GM20000 (cell line): Measurements from ENCODE around the gene PATL2.
"Not testable (repeated sequence)": the region's sequence is repeated elsewhere in the genome, so short reads cannot be mapped to it uniquely, and the experiment has no call there.

Experiments
- DNase-seq: peaks from one replicate; pipeline ENCODE4 v3.0.0; 2012; ENCODE audit warnings: low spot score
- TF ChIP-seq, protein P1 (sequence below): IDR thresholded peaks from 2 replicates; pipeline ENCODE4 v1.5.1; 2012; ENCODE audit warnings: mild to moderate bottlenecking, control low read depth; ENCODE audit errors: extremely low read depth, missing control alignments

The PATL2 gene

DNA sequence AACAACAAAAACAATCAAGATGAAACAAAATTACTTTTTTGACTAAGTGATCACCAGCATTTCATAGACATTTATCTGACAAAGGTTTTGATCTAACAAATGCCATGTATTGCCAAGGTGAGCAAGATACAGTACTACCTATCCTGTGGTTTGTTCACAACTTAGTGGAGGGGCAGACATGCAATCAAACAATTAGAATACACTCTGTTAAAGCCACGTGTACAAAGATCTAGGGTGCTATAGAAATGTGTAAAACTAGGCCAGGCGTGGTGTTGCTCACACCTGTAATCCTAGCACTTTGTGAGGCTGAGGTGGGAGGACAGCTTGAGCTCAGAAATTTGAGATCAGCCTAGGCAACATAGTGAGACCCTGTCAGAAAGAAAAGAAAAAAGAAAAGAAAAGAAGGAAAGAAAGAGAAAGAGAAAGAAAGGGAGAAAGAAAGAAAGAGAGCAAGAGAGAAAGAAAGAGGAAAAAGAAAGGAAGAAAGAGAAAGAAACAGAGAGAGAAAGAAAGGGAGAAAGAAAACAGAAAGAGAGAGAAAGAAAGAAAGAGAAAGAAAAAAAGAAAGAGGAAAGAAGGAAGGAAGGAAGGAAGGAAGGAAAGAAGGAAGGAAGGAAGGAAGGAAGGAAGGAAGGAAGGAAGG lies 23.8 kb upstream of the PATL2 start:
- DNase-seq, result no peak
- TF ChIP-seq, protein P1, sequence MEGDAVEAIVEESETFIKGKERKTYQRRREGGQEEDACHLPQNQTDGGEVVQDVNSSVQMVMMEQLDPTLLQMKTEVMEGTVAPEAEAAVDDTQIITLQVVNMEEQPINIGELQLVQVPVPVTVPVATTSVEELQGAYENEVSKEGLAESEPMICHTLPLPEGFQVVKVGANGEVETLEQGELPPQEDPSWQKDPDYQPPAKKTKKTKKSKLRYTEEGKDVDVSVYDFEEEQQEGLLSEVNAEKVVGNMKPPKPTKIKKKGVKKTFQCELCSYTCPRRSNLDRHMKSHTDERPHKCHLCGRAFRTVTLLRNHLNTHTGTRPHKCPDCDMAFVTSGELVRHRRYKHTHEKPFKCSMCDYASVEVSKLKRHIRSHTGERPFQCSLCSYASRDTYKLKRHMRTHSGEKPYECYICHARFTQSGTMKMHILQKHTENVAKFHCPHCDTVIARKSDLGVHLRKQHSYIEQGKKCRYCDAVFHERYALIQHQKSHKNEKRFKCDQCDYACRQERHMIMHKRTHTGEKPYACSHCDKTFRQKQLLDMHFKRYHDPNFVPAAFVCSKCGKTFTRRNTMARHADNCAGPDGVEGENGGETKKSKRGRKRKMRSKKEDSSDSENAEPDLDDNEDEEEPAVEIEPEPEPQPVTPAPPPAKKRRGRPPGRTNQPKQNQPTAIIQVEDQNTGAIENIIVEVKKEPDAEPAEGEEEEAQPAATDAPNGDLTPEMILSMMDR, result no peak

- no peak for DNase-seq
- TF ChIP-seq, protein P1, result no peak
Observed at GRCh38 chr15:44729408-44730127, 18.4 kb upstream of the PATL2 start.

DNA sequence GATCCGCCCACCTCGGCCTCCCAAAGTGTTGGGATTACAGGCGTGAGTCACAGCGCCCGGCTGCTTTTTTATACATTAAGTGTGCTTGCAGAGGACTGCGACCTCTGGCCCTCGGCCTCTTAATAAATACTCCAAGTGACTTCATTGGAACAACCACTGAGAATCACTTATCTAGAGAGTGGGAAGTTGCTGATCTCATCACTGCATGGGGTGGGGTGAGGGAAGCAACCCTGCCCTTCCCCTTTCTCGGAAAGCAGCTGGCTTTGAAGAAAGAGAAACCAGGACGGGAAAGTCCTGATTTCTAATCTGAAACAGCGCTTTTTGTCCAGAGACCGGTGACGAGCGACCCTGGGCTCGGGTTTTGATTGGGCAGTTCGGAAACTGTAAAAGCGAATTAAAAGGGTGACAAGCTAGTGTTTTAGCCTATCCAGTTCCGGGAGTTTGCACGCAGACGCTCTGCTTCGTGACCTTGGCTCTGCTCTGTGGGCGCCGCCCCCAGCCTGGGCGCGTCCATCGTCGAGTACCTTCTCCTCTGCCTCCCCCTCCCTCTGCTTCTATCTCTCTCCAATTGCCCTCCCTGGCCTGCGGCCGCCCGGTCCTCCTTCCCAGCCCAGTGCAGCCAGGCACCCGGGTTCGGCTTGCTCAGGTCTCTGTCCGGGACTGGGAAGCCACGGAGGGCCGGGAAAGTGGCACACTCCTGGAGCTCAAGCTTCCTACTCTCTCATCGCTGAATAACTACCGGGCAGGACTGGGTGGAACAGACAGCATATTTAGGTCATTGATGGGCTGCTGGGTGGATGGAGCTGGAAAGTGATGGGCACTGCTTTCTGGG lies 17.7 kb upstream of the PATL2 start:
- peak; percentile 82 for DNase-seq
- TF ChIP-seq, protein P1, result no peak

DNA sequence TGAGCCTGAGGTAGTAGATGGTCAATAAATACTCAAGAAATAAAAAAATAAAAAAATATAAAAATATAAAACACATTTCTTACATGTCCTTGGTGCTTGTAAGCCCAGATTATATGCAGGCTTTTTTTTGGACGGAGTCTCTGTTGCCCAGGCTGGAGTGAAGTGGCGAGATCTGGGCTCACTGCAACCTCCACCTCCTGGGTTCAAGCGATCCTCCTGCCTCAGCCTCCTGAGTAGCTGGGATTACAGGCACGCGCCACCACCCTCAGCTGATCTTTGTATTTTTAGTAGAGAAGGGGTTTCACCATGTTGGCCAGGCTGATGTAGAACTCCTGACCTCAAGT lies 17.1 kb upstream of the PATL2 start:
- not testable (repeated sequence) for DNase-seq

DNA sequence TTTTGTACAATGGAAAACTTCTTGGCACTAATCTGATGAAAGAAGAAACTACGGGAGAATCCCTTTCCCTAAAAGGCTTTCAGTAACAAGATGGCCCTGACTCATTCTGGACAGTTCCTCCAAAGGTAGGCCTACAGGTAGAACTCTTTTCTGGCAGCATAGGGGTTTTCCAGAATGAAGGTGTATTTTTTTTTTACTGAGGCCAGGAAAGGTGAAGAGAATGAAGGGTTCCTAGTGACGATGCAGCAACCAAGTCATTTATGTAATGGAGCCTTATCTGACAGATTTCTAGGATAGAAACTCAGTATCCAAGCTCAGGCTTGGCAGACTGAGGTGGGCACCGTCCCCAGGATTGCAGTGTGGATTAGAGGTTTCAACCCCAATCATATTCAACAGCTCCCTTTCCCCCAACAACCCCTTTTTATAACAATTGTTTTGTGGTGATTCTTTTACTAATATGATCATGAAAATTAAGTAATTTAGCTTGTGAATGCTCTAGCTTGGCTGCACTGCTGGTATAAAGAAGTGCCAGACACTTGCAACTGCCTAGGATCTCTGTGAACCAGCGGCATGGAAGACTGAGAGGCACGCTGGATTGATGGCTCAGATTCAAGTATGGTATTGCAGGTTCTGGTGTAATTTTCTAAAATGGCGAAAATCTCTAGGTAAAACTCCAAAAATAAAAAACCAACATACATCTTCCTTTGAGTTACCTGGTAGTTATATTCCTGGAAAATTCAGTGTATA lies 16.5 kb upstream of the PATL2 start:
- TF ChIP-seq, protein P1, result no peak

GRCh38 chr15:44726568-44727484 lies 15.7 kb upstream of the PATL2 start:
- TF ChIP-seq, protein P1, result no peak
- DNase-seq, result peak; percentile 58

More for the DNA sequence above, 16.5 kb upstream of the PATL2 start:
- DNase-seq, result no peak

- no peak for DNase-seq
- TF ChIP-seq, protein P1, result no peak
Observed at GRCh38 chr15:44726136-44726535, 15.0 kb upstream of the PATL2 start.
